Mammary epithelial cell (primary cell): ENCODE results near the gene YWHAH.

Experiments used
- EZH2 ChIP-seq: IDR thresholded peaks from 2 replicates; pipeline ENCODE4 v1.6.1; 2012; ENCODE audit warnings: low read length, inconsistent platforms, borderline replicate concordance
- TF ChIP-seq, protein P1 (sequence below), 2 donors: IDR thresholded peaks in 1 of 2; conservative IDR thresholded peaks in 1 of 2; 2 replicates each; pipeline ENCODE4 v1.5.1; 2011 to 2012; ENCODE audit warnings: inconsistent platforms in 2 of 2, low read length in 2 of 2, mild to moderate bottlenecking in 2 of 2, control low read depth in 1 of 2, low read depth in 1 of 2; ENCODE audit not compliant: insufficient read depth in 1 of 2; ENCODE audit errors: extremely low read depth in 1 of 2

DNA sequence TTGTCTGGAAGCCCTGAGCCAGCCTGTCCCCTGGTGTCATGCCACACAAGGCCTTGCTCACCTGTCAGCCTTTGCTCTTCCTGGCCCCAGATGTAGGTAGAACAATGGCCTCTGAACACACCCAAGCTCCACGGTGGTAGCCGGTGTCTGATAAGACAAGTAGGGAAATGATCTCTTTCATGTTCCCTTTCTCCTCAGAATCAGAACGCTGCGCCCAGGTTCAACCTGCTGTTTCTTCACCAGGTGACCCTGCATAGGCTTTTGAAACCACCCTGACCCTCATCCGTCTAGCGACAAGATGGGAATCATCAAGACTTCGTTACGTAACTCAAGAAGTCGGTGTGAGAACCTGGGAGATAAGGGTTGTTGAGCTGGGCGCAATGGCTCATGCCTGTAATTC lies 28.7 kb upstream of the YWHAH start:
- TF ChIP-seq, protein P1, sequence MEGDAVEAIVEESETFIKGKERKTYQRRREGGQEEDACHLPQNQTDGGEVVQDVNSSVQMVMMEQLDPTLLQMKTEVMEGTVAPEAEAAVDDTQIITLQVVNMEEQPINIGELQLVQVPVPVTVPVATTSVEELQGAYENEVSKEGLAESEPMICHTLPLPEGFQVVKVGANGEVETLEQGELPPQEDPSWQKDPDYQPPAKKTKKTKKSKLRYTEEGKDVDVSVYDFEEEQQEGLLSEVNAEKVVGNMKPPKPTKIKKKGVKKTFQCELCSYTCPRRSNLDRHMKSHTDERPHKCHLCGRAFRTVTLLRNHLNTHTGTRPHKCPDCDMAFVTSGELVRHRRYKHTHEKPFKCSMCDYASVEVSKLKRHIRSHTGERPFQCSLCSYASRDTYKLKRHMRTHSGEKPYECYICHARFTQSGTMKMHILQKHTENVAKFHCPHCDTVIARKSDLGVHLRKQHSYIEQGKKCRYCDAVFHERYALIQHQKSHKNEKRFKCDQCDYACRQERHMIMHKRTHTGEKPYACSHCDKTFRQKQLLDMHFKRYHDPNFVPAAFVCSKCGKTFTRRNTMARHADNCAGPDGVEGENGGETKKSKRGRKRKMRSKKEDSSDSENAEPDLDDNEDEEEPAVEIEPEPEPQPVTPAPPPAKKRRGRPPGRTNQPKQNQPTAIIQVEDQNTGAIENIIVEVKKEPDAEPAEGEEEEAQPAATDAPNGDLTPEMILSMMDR (conservative IDR thresholded peaks at IDR 0.05 in 1 of 2, IDR thresholded peaks at IDR 0.05 in 1 of 2; ENCODE audit: extremely low read depth in 1 of 2, insufficient read depth in 1 of 2, low read depth in 1 of 2, low read length in 2 of 2): no peak
- no peak for TF ChIP-seq EZH2
